ENCODE results near the gene COX4I1.

COX4I1 gene

DNA sequence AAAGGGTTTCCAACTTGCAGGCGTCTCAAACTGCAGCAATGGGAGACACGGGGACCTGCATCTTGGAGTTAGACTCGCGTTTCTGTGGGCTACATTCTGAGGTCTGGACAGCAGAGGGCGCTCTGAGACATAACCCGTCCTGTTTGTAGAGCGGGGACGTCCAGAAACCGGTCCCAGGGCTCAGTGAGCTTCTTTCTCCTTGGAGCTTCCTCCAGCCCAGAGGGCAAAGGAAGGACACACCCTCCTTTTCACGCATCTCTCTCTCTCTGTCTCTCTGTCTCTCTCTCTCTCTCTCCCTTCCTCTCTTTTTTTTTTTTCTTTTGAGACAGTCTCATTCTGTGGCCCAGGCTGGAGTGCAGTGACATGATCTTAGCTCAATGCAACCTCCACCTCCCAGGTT, 19.8 kb downstream of the COX4I1 start:
- H3K4me3 ChIP-seq (ENCODE audit: low read depth in 1 of 2, low read length in 2 of 2): no peak overlapping the region
- H3K79me2 ChIP-seq (ENCODE audit: insufficient read depth, low read length): no peaks in the 10 kb centered on the region
- no peaks in the 10 kb centered on the region for H3K4me1 ChIP-seq (ENCODE audit: insufficient read depth, low read length)
- no peak overlapping the region for H3K27ac ChIP-seq (ENCODE audit: low read length)
- 0 out of 2 replicates have a peak, but pooled peaks cover 6% of the 10 kb centered on the region for H4K20me1 ChIP-seq (ENCODE audit: insufficient read depth, low read length)
- H3K4me2 ChIP-seq (ENCODE audit: insufficient read depth, low read length): no peak overlapping the region
- no peak overlapping the region for H2AFZ ChIP-seq (ENCODE audit: low read depth, low read length)
- TF ChIP-seq, protein P1, sequence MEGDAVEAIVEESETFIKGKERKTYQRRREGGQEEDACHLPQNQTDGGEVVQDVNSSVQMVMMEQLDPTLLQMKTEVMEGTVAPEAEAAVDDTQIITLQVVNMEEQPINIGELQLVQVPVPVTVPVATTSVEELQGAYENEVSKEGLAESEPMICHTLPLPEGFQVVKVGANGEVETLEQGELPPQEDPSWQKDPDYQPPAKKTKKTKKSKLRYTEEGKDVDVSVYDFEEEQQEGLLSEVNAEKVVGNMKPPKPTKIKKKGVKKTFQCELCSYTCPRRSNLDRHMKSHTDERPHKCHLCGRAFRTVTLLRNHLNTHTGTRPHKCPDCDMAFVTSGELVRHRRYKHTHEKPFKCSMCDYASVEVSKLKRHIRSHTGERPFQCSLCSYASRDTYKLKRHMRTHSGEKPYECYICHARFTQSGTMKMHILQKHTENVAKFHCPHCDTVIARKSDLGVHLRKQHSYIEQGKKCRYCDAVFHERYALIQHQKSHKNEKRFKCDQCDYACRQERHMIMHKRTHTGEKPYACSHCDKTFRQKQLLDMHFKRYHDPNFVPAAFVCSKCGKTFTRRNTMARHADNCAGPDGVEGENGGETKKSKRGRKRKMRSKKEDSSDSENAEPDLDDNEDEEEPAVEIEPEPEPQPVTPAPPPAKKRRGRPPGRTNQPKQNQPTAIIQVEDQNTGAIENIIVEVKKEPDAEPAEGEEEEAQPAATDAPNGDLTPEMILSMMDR (IDR thresholded peaks at IDR 0.05; ENCODE audit: borderline replicate concordance, extremely low read depth, low read length, poor library complexity, severe bottlenecking): peak; percentile 81
- TF ChIP-seq EZH2 (IDR thresholded peaks at IDR 0.05; ENCODE audit: borderline replicate concordance, low read depth, low read length, severe bottlenecking): no peak
- DNase-seq (peak; percentile 82), ATAC-seq (ENCODE audit: insufficient read depth, low read depth) (peak; percentile 85)
- no peak overlapping the region for H3K9ac ChIP-seq (ENCODE audit: low read depth, low read length)
- no peaks in the 10 kb centered on the region for H3K9me3 ChIP-seq (ENCODE audit: insufficient read depth, low read length, severe bottlenecking)
- H3K27me3 ChIP-seq (ENCODE audit: insufficient read depth, low read length, poor library complexity): no peaks in the 10 kb centered on the region
- no peaks in the 10 kb centered on the region for H3K36me3 ChIP-seq (ENCODE audit: insufficient read depth, low read length)

DNA sequence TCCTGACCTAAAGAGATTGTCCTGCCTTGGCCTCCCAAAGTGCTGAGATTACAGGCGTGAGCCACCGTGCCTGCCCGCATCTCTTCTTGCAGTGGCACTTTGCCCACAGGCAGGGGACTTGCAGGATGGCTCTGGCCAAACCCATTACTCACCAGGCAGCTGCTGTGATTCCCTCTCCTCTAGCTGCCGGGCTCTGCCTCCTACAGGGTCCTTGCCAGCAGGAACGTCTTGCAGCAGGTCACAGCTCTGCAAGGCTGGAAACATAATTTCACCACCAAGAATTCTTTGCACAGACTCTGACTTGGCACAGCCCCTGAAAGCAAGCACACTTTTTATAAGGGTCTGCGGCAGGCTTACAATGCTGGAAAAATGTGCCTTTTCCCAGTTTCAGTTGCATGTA, 20.3 kb downstream of the COX4I1 start:
- ATAC-seq (ENCODE audit: insufficient read depth, low read depth) (no peak), DNase-seq (no peak)
- H3K4me2 ChIP-seq (ENCODE audit: insufficient read depth, low read length): no peak overlapping the region
- H3K79me2 ChIP-seq (ENCODE audit: insufficient read depth, low read length): no peaks in the 10 kb centered on the region
- no peak for TF ChIP-seq EZH2 (IDR thresholded peaks at IDR 0.05; ENCODE audit: borderline replicate concordance, low read depth, low read length, severe bottlenecking)
- TF ChIP-seq, protein P1 (IDR thresholded peaks at IDR 0.05; ENCODE audit: borderline replicate concordance, extremely low read depth, low read length, poor library complexity, severe bottlenecking): no peak
- no peaks in the 10 kb centered on the region for H3K9me3 ChIP-seq (ENCODE audit: insufficient read depth, low read length, severe bottlenecking)
- H2AFZ ChIP-seq (ENCODE audit: low read depth, low read length): no peak overlapping the region
- no peaks in the 10 kb centered on the region for H3K36me3 ChIP-seq (ENCODE audit: insufficient read depth, low read length)
- H3K4me1 ChIP-seq (ENCODE audit: insufficient read depth, low read length): no peaks in the 10 kb centered on the region
- H3K27ac ChIP-seq (ENCODE audit: low read length): no peak overlapping the region
- 0 out of 2 replicates have a peak, but pooled peaks cover 6% of the 10 kb centered on the region for H4K20me1 ChIP-seq (ENCODE audit: insufficient read depth, low read length)
- no peaks in the 10 kb centered on the region for H3K27me3 ChIP-seq (ENCODE audit: insufficient read depth, low read length, poor library complexity)
- H3K4me3 ChIP-seq (ENCODE audit: low read depth in 1 of 2, low read length in 2 of 2): no peak overlapping the region
- no peak overlapping the region for H3K9ac ChIP-seq (ENCODE audit: low read depth, low read length)

DNA sequence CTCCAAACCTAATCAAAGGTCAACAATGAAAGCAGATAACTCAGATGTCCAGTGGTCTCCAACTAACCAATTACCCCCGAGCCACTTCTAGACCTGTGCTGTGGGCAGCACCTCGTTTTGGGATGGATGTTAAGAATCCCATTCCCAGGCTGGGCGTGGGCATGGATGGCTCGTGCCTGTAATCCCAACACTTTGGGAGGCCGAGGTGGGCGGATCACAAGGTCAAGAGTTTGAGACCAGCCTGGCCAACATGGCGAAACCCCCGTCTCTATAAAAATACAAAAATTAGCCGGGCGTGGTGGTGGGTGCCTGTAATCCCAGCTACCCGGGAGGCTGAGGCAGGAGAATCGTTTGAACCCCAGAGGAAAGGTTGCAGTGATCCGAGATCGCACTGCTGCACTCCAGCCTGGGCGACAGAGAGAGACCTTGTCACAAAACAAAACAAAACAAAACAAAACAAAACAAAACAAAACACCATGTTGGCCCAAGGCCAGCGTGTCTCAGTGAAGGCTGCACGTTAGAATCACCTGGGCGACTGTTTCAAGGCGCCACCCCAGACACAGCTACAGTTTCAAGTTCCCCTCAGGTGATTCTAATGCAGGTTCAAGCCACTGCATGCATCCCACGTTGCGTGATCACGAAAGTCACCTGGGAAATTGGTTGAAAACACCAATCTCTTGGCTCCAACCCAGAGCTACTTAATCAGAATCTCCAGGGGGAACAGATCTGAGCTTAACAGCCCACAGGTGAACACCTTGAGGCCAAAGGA, 21.3 kb downstream of the COX4I1 start:
- Histone ChIP-seq H2AFZ (ENCODE audit: low read depth, low read length) (no peak overlapping the region), H3K27me3 (ENCODE audit: insufficient read depth, low read length, poor library complexity) (peaks cover under 1% of the 10 kb centered on the region), H4K20me1 (ENCODE audit: insufficient read depth, low read length) (0 out of 2 replicates have a peak, but pooled peaks cover 6% of the 10 kb centered on the region), H3K36me3 (ENCODE audit: insufficient read depth, low read length) (no peaks in the 10 kb centered on the region), H3K4me2 (ENCODE audit: insufficient read depth, low read length) (no peak overlapping the region), H3K9me3 (ENCODE audit: insufficient read depth, low read length, severe bottlenecking) (no peaks in the 10 kb centered on the region), H3K27ac (ENCODE audit: low read length) (no peak overlapping the region), H3K4me1 (ENCODE audit: insufficient read depth, low read length) (no peaks in the 10 kb centered on the region), H3K4me3 (ENCODE audit: low read depth in 1 of 2, low read length in 2 of 2) (no peak overlapping the region), H3K79me2 (ENCODE audit: insufficient read depth, low read length) (no peaks in the 10 kb centered on the region), H3K9ac (ENCODE audit: low read depth, low read length) (no peak overlapping the region)
- ATAC-seq (ENCODE audit: insufficient read depth, low read depth) (no peak), DNase-seq (no peak)
- TF ChIP-seq EZH2 (IDR thresholded peaks at IDR 0.05; ENCODE audit: borderline replicate concordance, low read depth, low read length, severe bottlenecking): no peak
- TF ChIP-seq, protein P1 (IDR thresholded peaks at IDR 0.05; ENCODE audit: borderline replicate concordance, extremely low read depth, low read length, poor library complexity, severe bottlenecking): no peak

All from DND-41 (cell line).